NT2/D1 (cell line): ENCODE data around the gene ESD.

Source experiments
- DNase-seq: peaks from one replicate; pipeline ENCODE4 v3.0.0-alpha.2; 2011; ENCODE audit warnings: low read depth, low spot score
- H3K27me3 ChIP-seq: 2 replicates; pipeline ENCODE4 v1.6.0; 2011; ENCODE audit warnings: mild to moderate bottlenecking; ENCODE audit not compliant: insufficient read length, insufficient read depth
- H3K36me3 ChIP-seq: 2 replicates; pipeline ENCODE4 v1.6.1; 2011; ENCODE audit warnings: mild to moderate bottlenecking, low read length, mixed read lengths; ENCODE audit not compliant: insufficient read depth, insufficient read length
- H3K4me1 ChIP-seq: 2 replicates; pipeline ENCODE4 v1.5.1; 2011; ENCODE audit not compliant: insufficient read depth, insufficient read length
- H3K4me3 ChIP-seq: 2 replicates; pipeline ENCODE4 v1.5.1; 2011; ENCODE audit warnings: low read depth; ENCODE audit not compliant: insufficient read length
- H3K9ac ChIP-seq: 2 replicates; pipeline ENCODE4 v1.6.0; 2011; ENCODE audit warnings: low read depth; ENCODE audit not compliant: insufficient read length
- H3K9me3 ChIP-seq: 2 replicates; pipeline ENCODE4 v1.5.1; 2011; ENCODE audit warnings: mild to moderate bottlenecking, low read length; ENCODE audit not compliant: insufficient read depth
- SUZ12 ChIP-seq: IDR thresholded peaks from 2 replicates; pipeline ENCODE4 v1.6.1; 2011; ENCODE audit not compliant: insufficient read length, insufficient read depth; ENCODE audit errors: extremely low read depth
- YY1 ChIP-seq: IDR thresholded peaks from 2 replicates; pipeline ENCODE4 v1.6.1; 2011; ENCODE audit not compliant: insufficient read length, insufficient read depth
- ZNF274 ChIP-seq: IDR thresholded peaks from 2 replicates; pipeline ENCODE4 v1.6.1; 2011; ENCODE audit warnings: mild to moderate bottlenecking, low read depth, low read length

Gene ESD

GRCh38 chr13:46753137-46753536, 43.8 kb downstream of the ESD start:
- no peaks in the 10 kb centered on the region for H3K27me3 ChIP-seq
- no peak for DNase-seq
- no peak overlapping the region for H3K9ac ChIP-seq
- no peaks in the 10 kb centered on the region for H3K9me3 ChIP-seq
- H3K4me1 ChIP-seq, result no peaks in the 10 kb centered on the region
- TF ChIP-seq SUZ12 (no peak), ZNF274 (no peak), YY1 (no peak)
- H3K4me3 ChIP-seq, result no peak overlapping the region
- peaks cover 4% of the 10 kb centered on the region for H3K36me3 ChIP-seq

GRCh38 chr13:46751811-46752635, 44.9 kb downstream of the ESD start:
- Histone ChIP-seq H3K4me3 (no peak overlapping the region), H3K36me3 (peaks cover 4% of the 10 kb centered on the region), H3K27me3 (no peaks in the 10 kb centered on the region), H3K4me1 (no peaks in the 10 kb centered on the region), H3K9ac (no peak overlapping the region), H3K9me3 (no peaks in the 10 kb centered on the region)
- no peak for TF ChIP-seq SUZ12
- no peak for TF ChIP-seq YY1
- no peak for TF ChIP-seq ZNF274
- DNase-seq, result no peak

- peaks cover 4% of the 10 kb centered on the region for H3K36me3 ChIP-seq
- no peak overlapping the region for H3K9ac ChIP-seq
- H3K4me1 ChIP-seq, result no peaks in the 10 kb centered on the region
- H3K27me3 ChIP-seq, result no peaks in the 10 kb centered on the region
- DNase-seq, result no peak
- no peak overlapping the region for H3K4me3 ChIP-seq
- TF ChIP-seq YY1 (no peak), ZNF274 (no peak), SUZ12 (no peak)
- H3K9me3 ChIP-seq, result no peaks in the 10 kb centered on the region
These were observed 47.0 kb downstream of the ESD start for GRCh38 chr13:46749951-46750350.

GRCh38 chr13:46748300-46748699, 48.7 kb downstream of the ESD start:
- TF ChIP-seq SUZ12, result no peak
- TF ChIP-seq ZNF274, result no peak
- no peak for TF ChIP-seq YY1
- no peaks in the 10 kb centered on the region for H3K4me1 ChIP-seq
- H3K9ac ChIP-seq, result no peak overlapping the region
- no peak for DNase-seq
- H3K4me3 ChIP-seq, result no peak overlapping the region
- H3K36me3 ChIP-seq, result peaks cover 4% of the 10 kb centered on the region
- H3K9me3 ChIP-seq, result no peaks in the 10 kb centered on the region
- no peaks in the 10 kb centered on the region for H3K27me3 ChIP-seq

- Histone ChIP-seq H3K27me3 (no peaks in the 10 kb centered on the region), H3K9ac (no peak overlapping the region), H3K9me3 (no peaks in the 10 kb centered on the region), H3K4me1 (no peaks in the 10 kb centered on the region), H3K4me3 (no peak overlapping the region), H3K36me3 (peaks cover 4% of the 10 kb centered on the region)
- DNase-seq, result no peak
- TF ChIP-seq YY1 (no peak), ZNF274 (no peak), SUZ12 (no peak)
These were observed 49.7 kb downstream of the ESD start for GRCh38 chr13:46747031-46747820.

GRCh38 chr13:46745706-46746105, 51.3 kb downstream of the ESD start:
- H3K9ac ChIP-seq, result no peak overlapping the region
- H3K36me3 ChIP-seq, result peaks cover 9% of the 10 kb centered on the region
- no peak overlapping the region for H3K4me3 ChIP-seq
- no peaks in the 10 kb centered on the region for H3K27me3 ChIP-seq
- H3K4me1 ChIP-seq, result no peaks in the 10 kb centered on the region
- TF ChIP-seq SUZ12 (no peak), YY1 (no peak), ZNF274 (no peak)
- DNase-seq, result no peak
- no peaks in the 10 kb centered on the region for H3K9me3 ChIP-seq

- no peak overlapping the region for H3K9ac ChIP-seq
- H3K9me3 ChIP-seq, result no peaks in the 10 kb centered on the region
- no peaks in the 10 kb centered on the region for H3K27me3 ChIP-seq
- H3K4me3 ChIP-seq, result no peak overlapping the region
- H3K4me1 ChIP-seq, result no peaks in the 10 kb centered on the region
- DNase-seq, result no peak
- H3K36me3 ChIP-seq, result peaks cover 6% of the 10 kb centered on the region
- TF ChIP-seq YY1, result no peak
- no peak for TF ChIP-seq SUZ12
- no peak for TF ChIP-seq ZNF274
These were observed 51.9 kb downstream of the ESD start for GRCh38 chr13:46745062-46745461.
